ENCODE data around the gene NAPSA. TPM values are rescaled to one million over a fixed set of nuclear protein-coding genes. Genes with fewer than 3 reads are reported as not detected.

Gene NAPSA
- under 0.01 TPM in 2 replicates for total RNA-seq

GRCh38 chr19:50365434-50366306 lies at the start of gene NAPSA:
Gene NAPSA, minus strand, starts transcription at chr19:50365639. Its CDS starts 18 bp downstream, at chr19:50365621.

GRCh38 chr19:50383852-50384684 lies 18.6 kb upstream of the NAPSA start, which contains the start of gene POLD1:
Gene POLD1, plus strand, starts transcription at chr19:50384347. Its CDS starts 14,505 bp downstream, at chr19:50398852.

GRCh38 chr19:50376166-50377050 lies 11.0 kb upstream of the NAPSA start, which contains the start of gene NR1H2:
Gene NR1H2, plus strand, starts transcription at chr19:50376457. Its CDS starts 1,149 bp downstream, at chr19:50377606.

GRCh38 chr19:50329146-50329925 lies 36.1 kb downstream of the NAPSA start, which contains the start of gene KCNC3:
Gene KCNC3, minus strand, starts transcription at chr19:50329377. Its CDS starts 295 bp downstream, at chr19:50329082.

Other genes starting within 250 kb of the NAPSA start
- gene IZUMO2, start 202.4 kb downstream of the NAPSA start, total RNA-seq = not detected in 2 replicates
- not detected in 2 replicates for gene MYH14, start 162.0 kb downstream of the NAPSA start, total RNA-seq
- gene KCNC3, start 36.3 kb downstream of the NAPSA start, total RNA-seq = 0.19 and 0.65 TPM in 2 replicates
- 50.3 and 72.2 TPM in 2 replicates for gene NR1H2, start 10.8 kb upstream of the NAPSA start, total RNA-seq
- 35.4 and 44.7 TPM in 2 replicates for gene POLD1, start 18.7 kb upstream of the NAPSA start, total RNA-seq
- not detected in 2 replicates for gene SPIB, start 53.3 kb upstream of the NAPSA start, total RNA-seq
- not detected in 2 replicates for gene MYBPC2, start 67.3 kb upstream of the NAPSA start, total RNA-seq
- 64.8 and 72.5 TPM in 2 replicates for gene EMC10, start 110.9 kb upstream of the NAPSA start, total RNA-seq
- 0.19 TPM in 1 of 2 replicates, not detected in the other for gene GARIN5A, start 111.2 kb upstream of the NAPSA start, total RNA-seq
- 13.3 and 20.3 TPM in 2 replicates for gene JOSD2, start 145.6 kb upstream of the NAPSA start, total RNA-seq
- gene ASPDH, start 148.3 kb upstream of the NAPSA start, total RNA-seq = not detected in 2 replicates
- gene LRRC4B, start 202.8 kb upstream of the NAPSA start, total RNA-seq = not detected in 2 replicates

All from vein endothelial cell (primary cell).